CD14-positive monocyte (primary cell): ENCODE results near the gene SLC25A25. TPM values are rescaled to one million over a fixed set of nuclear protein-coding genes. Genes with fewer than 3 reads are reported as not detected.

ENCODE experiments used
- DNase-seq, 3 donors: peaks; one replicate each; pipeline ENCODE4 v3.0.0-alpha.2; 2011 to 2022
- H2AFZ ChIP-seq: 2 replicates; pipeline ENCODE4 v1.6.0; 2012; ENCODE audit warnings: mild to moderate bottlenecking, low read depth, low read length, inconsistent platforms; ENCODE audit not compliant: insufficient read depth, poor library complexity, severe bottlenecking
- H3K27ac ChIP-seq, 2 donors: 1 replicate in 1 of 2; 2 replicates in 1 of 2; pipeline ENCODE4 v1.5.1; 2012 to 2013; ENCODE audit warnings: low read length in 2 of 2, control low read depth in 1 of 2, inconsistent platforms in 1 of 2, low read depth in 1 of 2, mild to moderate bottlenecking in 1 of 2
- H3K27me3 ChIP-seq, 2 donors: one replicate each; pipeline versions ENCODE4 v1.6.0 to v1.6.1; 2011 to 2013; ENCODE audit warnings: low read length in 2 of 2; ENCODE audit not compliant: control insufficient read depth in 2 of 2, insufficient read depth in 2 of 2
- H3K36me3 ChIP-seq, 2 donors: replicated peaks in 1 of 2; 1 replicate in 1 of 2; 2 replicates in 1 of 2; pipeline versions ENCODE4 v1.5.1 to v1.6.1; 2012 to 2013; ENCODE audit warnings: low read length in 2 of 2, control low read depth in 1 of 2, inconsistent platforms in 1 of 2, mild to moderate bottlenecking in 1 of 2; ENCODE audit not compliant: insufficient read depth in 2 of 2, control insufficient read depth in 1 of 2
- H3K4me1 ChIP-seq, 2 donors: 1 replicate in 1 of 2; 2 replicates in 1 of 2; pipeline versions ENCODE4 v1.5.1 to v1.6.1; 2012 to 2013; ENCODE audit warnings: low read length in 2 of 2, control low read depth in 1 of 2, inconsistent platforms in 1 of 2, mild to moderate bottlenecking in 1 of 2, moderate library complexity in 1 of 2; ENCODE audit not compliant: insufficient read depth in 2 of 2, control insufficient read depth in 1 of 2
- H3K4me2 ChIP-seq: replicated peaks from 2 replicates; pipeline ENCODE3; 2012; ENCODE audit warnings: low read length, moderate library complexity, mild to moderate bottlenecking; ENCODE audit not compliant: poor library complexity, severe bottlenecking; ENCODE audit errors: extremely low read depth
- H3K4me3 ChIP-seq, 3 experiments: fragments of 200-600 bp in 1 of 3; sonication (generic) in 1 of 3; replicated peaks in 1 of 3; 1 replicate in 2 of 3; 2 replicates in 1 of 3; pipeline ENCODE4 v1.5.1; 2011 to 2013; ENCODE audit warnings: low read length in 3 of 3, mild to moderate bottlenecking in 3 of 3, control low read depth in 2 of 3, low read depth in 2 of 3, inconsistent platforms in 1 of 3, moderate library complexity in 1 of 3
- H3K79me2 ChIP-seq: 2 replicates; pipeline ENCODE4 v1.6.0; 2012; ENCODE audit warnings: mild to moderate bottlenecking, control low read depth, inconsistent platforms, low read length, moderate library complexity; ENCODE audit not compliant: insufficient read depth
- H3K9ac ChIP-seq: 2 replicates; pipeline ENCODE4 v1.6.0; 2017; ENCODE audit warnings: low read length, mild to moderate bottlenecking; ENCODE audit not compliant: insufficient read depth, poor library complexity, severe bottlenecking
- H3K9me3 ChIP-seq, 2 donors: replicated peaks in 1 of 2; 1 replicate in 1 of 2; 2 replicates in 1 of 2; pipeline versions ENCODE4 v1.5.1 to v1.6.1; 2012 to 2013; ENCODE audit warnings: low read length in 2 of 2, control low read depth in 1 of 2; ENCODE audit not compliant: control insufficient read depth in 1 of 2, insufficient read depth in 1 of 2
- H4K20me1 ChIP-seq: 2 replicates; pipeline ENCODE4 v1.6.0; 2012; ENCODE audit warnings: mild to moderate bottlenecking, low read length, control low read depth, moderate library complexity; ENCODE audit not compliant: insufficient read depth
- H3K27ac Mint-ChIP-seq, 7 donors: one replicate each; pipeline ENCODE4 v1.8.0; 2020; ENCODE audit warnings: mild to moderate bottlenecking in 7 of 7, mixed read lengths in 7 of 7, moderate library complexity in 6 of 7, inconsistent platforms in 2 of 7
- H3K27me3 Mint-ChIP-seq, 3 donors: one replicate each; pipeline ENCODE4 v1.8.0; 2021 to 2022; ENCODE audit warnings: low read depth in 3 of 3, mild to moderate bottlenecking in 3 of 3, mixed read lengths in 3 of 3, moderate library complexity in 3 of 3, inconsistent platforms in 1 of 3
- H3K36me3 Mint-ChIP-seq, 2 donors: one replicate each; pipeline ENCODE4 v1.8.0; 2020; ENCODE audit warnings: mixed read lengths in 2 of 2, inconsistent platforms in 1 of 2, mild to moderate bottlenecking in 1 of 2
- H3K4me1 Mint-ChIP-seq: one replicate; pipeline ENCODE4 v1.8.0; 2020; ENCODE audit warnings: mild to moderate bottlenecking, mixed read lengths
- H3K4me3 Mint-ChIP-seq, 2 donors: one replicate each; pipeline ENCODE4 v1.8.0; 2020; ENCODE audit warnings: mild to moderate bottlenecking in 2 of 2, mixed read lengths in 2 of 2, moderate library complexity in 1 of 2
- H3K9me3 Mint-ChIP-seq, 7 donors: one replicate each; pipeline ENCODE4 v1.8.0; 2020 to 2022; ENCODE audit warnings: mixed read lengths in 7 of 7, mild to moderate bottlenecking in 6 of 7, moderate library complexity in 6 of 7, inconsistent platforms in 2 of 7
- CTCF ChIP-seq: fragments of 200-600 bp; IDR thresholded peaks from one replicate; pipeline ENCODE4 v1.8.0; 2022; ENCODE audit warnings: antibody characterized with exemption, mild to moderate bottlenecking
- WGBS: methylation state at CpG from one replicate; pipeline ENCODE4 v1.1.5; 2013; ENCODE audit warnings: missing lambda C conversion rate; ENCODE audit not compliant: insufficient coverage; 5-methylcytosine and 5-hydroxymethylcytosine counted together
- intact Hi-C, 2 donors: fragments of 100-400 bp; cut with micrococcal nuclease; formaldehyde crosslinking; loops; one replicate each; pipeline versions ENCODE4 v1.15.0 to v1.15.1; 2023
- polyA plus RNA-seq, 3 donors: library from polyadenylated mRNA; depleted of rRNA in 1 of 3; unstranded in 2 of 3; stranded (reverse) in 1 of 3; fragments of 300-500 nt in 2 of 3; fragments of >200 nt in 1 of 3; fragmentation: Illumina TruSeq in 2 of 3; gene quantifications; 1 replicate in 2 of 3; 2 replicates in 1 of 3; pipeline ENCODE4 v1.2.3, GENCODE V29; 2012 to 2021

Gene SLC25A25
- polyA plus RNA-seq, 3 donors: 5.1 to 43.3 (median 6.3) TPM

- DNase-seq: no peak
- Histone ChIP-seq H2AFZ (no peak overlapping the region), H3K4me2 (no peak overlapping the region), H3K4me1 (peaks cover 8 to 17% of the 10 kb centered on the region in 2 donors), H3K4me3 (no peak overlapping the region), H3K27ac (no peak overlapping the region), H4K20me1 (peaks cover 3% of the 10 kb centered on the region), H3K79me2 (no peaks in the 10 kb centered on the region), H3K36me3 (peaks cover 9 to 14% of the 10 kb centered on the region in 2 donors), H3K9ac (no peak overlapping the region), H3K27me3 (no peaks in the 10 kb centered on the region), H3K9me3 (no peaks in the 10 kb centered on the region)
- H3K27ac Mint-ChIP-seq: peak overlapping the region in 2 of 7 donors; percentile 3 to 57
- no peak overlapping the region for H3K4me3 Mint-ChIP-seq
- peaks cover 15% of the 10 kb centered on the region for H3K4me1 Mint-ChIP-seq
- 99% methylated on average over 9 of the region's 12 CpGs for WGBS
- no peak for TF ChIP-seq CTCF
- peaks cover 19 to 26% of the 10 kb centered on the region in 2 donors for H3K36me3 Mint-ChIP-seq
- peaks cover 0 to 2% (median 0%) of the 10 kb centered on the region in 7 donors for H3K9me3 Mint-ChIP-seq
- H3K27me3 Mint-ChIP-seq: peaks cover 0 to 6% (median 3%) of the 10 kb centered on the region in 3 donors
- intact Hi-C loops: no loop called here
These were observed 45.7 kb downstream of the SLC25A25 start for GRCh38 chr9:128113526-128114325.

GRCh38 chr9:128114326-128115186, 46.5 kb downstream of the SLC25A25 start:
- no peak for TF ChIP-seq CTCF
- no peaks in the 10 kb centered on the region for H3K9me3 ChIP-seq
- no peak overlapping the region for H2AFZ ChIP-seq
- Mint-ChIP-seq H3K4me1 (peaks cover 15% of the 10 kb centered on the region), H3K4me3 (no peak overlapping the region), H3K27ac (peak overlapping the region in 3 of 7 donors; percentile 5 to 72 (median 30)), H3K27me3 (peaks cover 0 to 6% (median 3%) of the 10 kb centered on the region in 3 donors), H3K36me3 (peaks cover 12 to 19% of the 10 kb centered on the region in 2 donors), H3K9me3 (peaks cover 0 to 2% (median 0%) of the 10 kb centered on the region in 7 donors)
- no peak overlapping the region for H3K9ac ChIP-seq
- H3K4me3 ChIP-seq: no peak overlapping the region
- H3K79me2 ChIP-seq: no peaks in the 10 kb centered on the region
- no peaks in the 10 kb centered on the region for H3K27me3 ChIP-seq
- 87% methylated on average over 23 of the region's 29 CpGs for WGBS
- intact Hi-C loops: loop anchor here in 1 of 2 donors (5.0 kb wide), 1 partner anchor 172 kb away; no protein-coding TSS in a partner anchor
- H3K36me3 ChIP-seq: peaks cover 3 to 5% of the 10 kb centered on the region in 2 donors
- H3K27ac ChIP-seq: no peak overlapping the region
- DNase-seq: no peak
- no peak overlapping the region for H3K4me2 ChIP-seq
- H4K20me1 ChIP-seq: no peaks in the 10 kb centered on the region
- peaks cover 8 to 17% of the 10 kb centered on the region in 2 donors for H3K4me1 ChIP-seq
